Left cardiac atrium (tissue), 4 donors: Measurements from ENCODE around the gene ZSCAN21. TPM values are rescaled to one million over a fixed set of nuclear protein-coding genes. Genes with fewer than 3 reads are reported as not detected.
A peak's percentile ranks its signal among the peaks of the same experiment; 100 is the strongest.

Source experiments
- ATAC-seq, 2 donors: fragments of 200-7000 bp; cut with Tn5 transposase; one replicate each; pipeline ENCODE4 v1.9.1; 2020; ENCODE audit warnings: mild to moderate bottlenecking in 2 of 2, moderate library complexity in 2 of 2
- DNase-seq: peaks from one replicate; pipeline ENCODE4 v3.0.0-alpha.2; 2020
- intact Hi-C, 2 donors: fragments of 100-400 bp; cut with DNase I; formaldehyde crosslinking; loops; one replicate each; pipeline versions ENCODE4 v1.14.1 to v1.15.1; 2022 to 2023
- total RNA-seq, 2 donors: library from RNA; stranded (reverse); fragmentation: NEBNext Ultra II Directional; extraction: Animal tissue kit (Norgen Biotek cat#: 25700); gene quantifications; one replicate each; pipeline ENCODE4 v1.2.1, GENCODE V29; 2021
- donor health status: DM: no; HTN: yes; CAD: no.
- donor health status: DM: no; HTN: yes; CAD: no; lungs with severe emphysema.
- donor health status: DM: yes; HTN: yes; CAD: no.
- donor health status: Dilated cardiomyopathy.

ZSCAN21 gene
- total RNA-seq, 2 donors from 2014 or later, result 8.4 to 9.1 TPM

GRCh38 chr7:100066953-100067352 lies 17.4 kb downstream of the ZSCAN21 start:
- DNase-seq (no peak), ATAC-seq (no peak)
- intact Hi-C loops, result no loop called here

GRCh38 chr7:100069991-100070390 lies 20.4 kb downstream of the ZSCAN21 start:
- DNase-seq (no peak), ATAC-seq (no peak)
- intact Hi-C loops, result no loop called here

GRCh38 chr7:100071018-100071723 lies 21.6 kb downstream of the ZSCAN21 start:
- DNase-seq (no peak), ATAC-seq (no peak)
- intact Hi-C loops, result no loop called here

- ATAC-seq (no peak), DNase-seq (no peak)
- intact Hi-C loops, result no loop called here
Measured at GRCh38 chr7:100072462-100072861, 22.9 kb downstream of the ZSCAN21 start.

GRCh38 chr7:100074841-100075240 lies 25.3 kb downstream of the ZSCAN21 start:
- intact Hi-C loops, result no loop called here
- DNase-seq, result no peak
- no peak for ATAC-seq

- DNase-seq (no peak), ATAC-seq (no peak)
- intact Hi-C loops, result no loop called here
Measured at GRCh38 chr7:100075418-100075817, 25.8 kb downstream of the ZSCAN21 start.

GRCh38 chr7:100077205-100077604 lies 27.6 kb downstream of the ZSCAN21 start:
- DNase-seq (no peak), ATAC-seq (no peak)
- intact Hi-C loops, result no loop called here

GRCh38 chr7:100079024-100079560 lies 29.5 kb downstream of the ZSCAN21 start:
- DNase-seq (no peak), ATAC-seq (no peak)
- intact Hi-C loops, result no loop called here

- intact Hi-C loops, result loop anchor here in 1 of 2 donors (5.0 kb wide), 2 partner anchors 64 to 89 kb away; partner anchors contain the start of gene ZKSCAN1
- ATAC-seq, result no peak
- no peak for DNase-seq
Measured at GRCh38 chr7:100080907-100081534, 31.4 kb downstream of the ZSCAN21 start.

GRCh38 chr7:100081535-100082102 lies 32.0 kb downstream of the ZSCAN21 start, which contains the start of gene ZNF3:
ZNF3 (minus strand) TSS chr7:100081723; CDS start chr7:100077357, 4,366 bp downstream.
- intact Hi-C loops, result loop anchor here in 1 of 2 donors (5.0 kb wide), 2 partner anchors 64 to 89 kb away; partner anchors contain the start of gene ZKSCAN1
- DNase-seq (peak; percentile 98), ATAC-seq (peak; percentile 96 to 98)

GRCh38 chr7:100082978-100083377 lies 33.4 kb downstream of the ZSCAN21 start:
- intact Hi-C loops, result loop anchor here in 1 of 2 donors (5.0 kb wide), 2 partner anchors 66 to 91 kb away; partner anchors contain the start of gene ZKSCAN1

GRCh38 chr7:100085515-100085914 lies 35.9 kb downstream of the ZSCAN21 start:
- DNase-seq (no peak), ATAC-seq (no peak)
- intact Hi-C loops, result no loop called here

More at GRCh38 chr7:100082978-100083377, 33.4 kb downstream of the ZSCAN21 start:
- DNase-seq (no peak), ATAC-seq (no peak)

- DNase-seq (no peak), ATAC-seq (no peak)
- intact Hi-C loops, result no loop called here
Measured at GRCh38 chr7:100087055-100087750, 37.6 kb downstream of the ZSCAN21 start.

GRCh38 chr7:100088095-100088620 lies 38.6 kb downstream of the ZSCAN21 start:
- no peak for DNase-seq
- ATAC-seq, result peak in 1 of 2 donors; percentile 3
- intact Hi-C loops, result no loop called here

- intact Hi-C loops, result no loop called here
- peak; percentile 89 for DNase-seq
- peak; percentile 89 to 92 for ATAC-seq
Measured at GRCh38 chr7:100088621-100089457, 39.3 kb downstream of the ZSCAN21 start, which contains the start of gene COPS6. COPS6 (plus strand) TSS chr7:100088969; CDS start chr7:100088991, 22 bp downstream.

- DNase-seq, result no peak
- no peak for ATAC-seq
- intact Hi-C loops, result no loop called here
Measured at GRCh38 chr7:100089458-100090196, 40.1 kb downstream of the ZSCAN21 start.
